K562 (cell line): Measurements from ENCODE around the gene PTH1R. TPM values are rescaled to one million over a fixed set of nuclear protein-coding genes. Genes with fewer than 3 reads are reported as not detected.

Source experiments
- ATAC-seq: fragments of 200-7000 bp; cut with Tn5 transposase; 3 replicates; pipeline ENCODE4 v1.9.1; 2020; ENCODE audit warnings: moderate library complexity
- BruUV-seq: library from RNA; stranded (reverse); fragments of 400-500 nt; replicated peaks from 2 replicates; lab custom pipeline; 2021; lab: Mats Ljungman, UMichigan
- CTCF ChIA-PET: fragments of 300-600 bp; formaldehyde crosslinking; extraction: SDS; loops from one replicate; lab custom pipeline; 2021; ENCODE audit warnings: low intra/inter-chr PET ratio; lab: Yijun Ruan, JAX
- POLR2A ChIA-PET: fragments of 300-600, 350-650 bp; sonication (Branson Sonifier 250); formaldehyde crosslinking; extraction: SDS; loops from one replicate; lab custom pipeline; 2021; ENCODE audit warnings: antibody characterized with exemption, inconsistent platforms; lab: Yijun Ruan, JAX
- DNase-seq, 4 experiments: peaks; one replicate each; pipeline versions ENCODE4 v3.0.0 to v3.0.0-alpha.2; 2011 to 2018; ENCODE audit warnings: low spot score in 3 of 4, mixed read lengths in 3 of 4; ENCODE audit errors: extremely low read depth in 1 of 4
- FAIRE-seq: peaks from 2 replicates; lab custom pipeline; 2011; peaks lifted over from hg19 to GRCh38; lab: Jason Lieb, UNC
- H2AFZ ChIP-seq: 2 replicates; pipeline ENCODE4 v1.6.0; 2011; ENCODE audit warnings: low read depth, low read length, control low read depth, inconsistent platforms
- H3K27ac ChIP-seq: fragments of 200-600 bp; 3 replicates; pipeline ENCODE4 v1.8.0; 2011; ENCODE audit warnings: low read depth, mild to moderate bottlenecking, control low read depth, inconsistent platforms, low read length, moderate library complexity, mixed read lengths; ENCODE audit errors: extremely low read depth
- H3K27me3 ChIP-seq, 2 experiments: fragments of 300-600 bp in 1 of 2; 2 replicates in 1 of 2; 3 replicates in 1 of 2; pipeline versions ENCODE4 v1.6.0 to v1.8.0; 2011; ENCODE audit warnings: inconsistent platforms in 2 of 2, low read length in 2 of 2, mild to moderate bottlenecking in 1 of 2, mixed read lengths in 1 of 2, moderate library complexity in 1 of 2; ENCODE audit not compliant: control insufficient read depth in 2 of 2, insufficient read depth in 2 of 2
- H3K36me3 ChIP-seq: fragments of 300-600 bp; 3 replicates; pipeline ENCODE4 v1.8.0; 2011; ENCODE audit warnings: mild to moderate bottlenecking, low read length, inconsistent platforms; ENCODE audit not compliant: control insufficient read depth, insufficient read depth
- H3K4me1 ChIP-seq, 2 experiments: fragments of 200-600 bp in 1 of 2; replicated peaks in 1 of 2; 2 replicates in 1 of 2; 3 replicates in 1 of 2; pipeline versions ENCODE4 v1.5.1 to v1.8.0; 2011; ENCODE audit warnings: inconsistent platforms in 2 of 2, low read length in 2 of 2, mild to moderate bottlenecking in 1 of 2, mixed read lengths in 1 of 2, moderate library complexity in 1 of 2; ENCODE audit not compliant: control insufficient read depth in 2 of 2, insufficient read depth in 2 of 2
- H3K4me2 ChIP-seq: 2 replicates; pipeline ENCODE4 v1.6.1; 2011; ENCODE audit warnings: low read length, control low read depth, inconsistent platforms, mixed read lengths; ENCODE audit not compliant: insufficient read depth
- H3K4me3 ChIP-seq: fragments of 200-600 bp; sonication (generic), shearing (Covaris generic); 2 replicates; pipeline ENCODE4 v1.5.1; 2016; ENCODE audit warnings: control low read depth, inconsistent platforms
- H3K79me2 ChIP-seq: fragments of 200-600 bp; 3 replicates; pipeline ENCODE4 v1.8.0; 2011; ENCODE audit warnings: low read length, inconsistent platforms; ENCODE audit not compliant: control insufficient read depth, insufficient read depth
- H3K9ac ChIP-seq, 2 experiments: 2 replicates each; pipeline versions ENCODE4 v1.6.0 to v1.6.1; 2011; ENCODE audit warnings: low read depth in 2 of 2, low read length in 2 of 2, control low read depth in 1 of 2, inconsistent platforms in 1 of 2, mild to moderate bottlenecking in 1 of 2, mixed read lengths in 1 of 2; ENCODE audit not compliant: insufficient read depth in 1 of 2
- H3K9me1 ChIP-seq: one replicate; pipeline ENCODE4 v1.6.0; 2011; ENCODE audit warnings: inconsistent platforms, mild to moderate bottlenecking, low read length, moderate library complexity; ENCODE audit not compliant: control insufficient read depth, insufficient read depth
- H3K9me3 ChIP-seq: replicated peaks from 2 replicates; pipeline ENCODE4 v1.5.1; 2011; ENCODE audit warnings: low read depth, low read length, inconsistent platforms; ENCODE audit not compliant: control insufficient read depth, insufficient read depth
- H4K20me1 ChIP-seq: replicated peaks from 2 replicates; pipeline ENCODE4 v1.6.1; 2011; ENCODE audit warnings: low read length, inconsistent platforms, mixed read lengths; ENCODE audit not compliant: control insufficient read depth, insufficient read depth
- CTCF ChIP-seq, 3 experiments: IDR thresholded peaks in 2 of 3; conservative IDR thresholded peaks in 1 of 3; 2 replicates each; pipeline ENCODE4 v1.5.1; 2011 to 2012; ENCODE audit warnings: low read length in 3 of 3, mild to moderate bottlenecking in 3 of 3, control low read depth in 2 of 3, improper control_type of control experiment in 1 of 3, inconsistent platforms in 1 of 3, low read depth in 1 of 3, mixed read lengths in 1 of 3, moderate library complexity in 1 of 3; ENCODE audit not compliant: insufficient read depth in 2 of 3
- E4F1 ChIP-seq: fragments of 250-450 bp; sonication (Bioruptor Pico); IDR thresholded peaks from 2 replicates; pipeline ENCODE4 v1.5.0; 2021; ENCODE audit warnings: mild to moderate bottlenecking, borderline replicate concordance
- RAD21 ChIP-seq, 2 experiments: fragments of 250-450 bp in 1 of 2; fragments of 450-650 bp in 1 of 2; sonication (Bioruptor Pico) in 1 of 2; formaldehyde crosslinking in 1 of 2; IDR thresholded peaks in 1 of 2; conservative IDR thresholded peaks in 1 of 2; 2 replicates each; pipeline versions ENCODE4 v1.4.0 to v1.8.0; 2020 to 2022; ENCODE audit warnings: mild to moderate bottlenecking in 2 of 2, moderate library complexity in 1 of 2
- SMC3 ChIP-seq: conservative IDR thresholded peaks from 2 replicates; pipeline ENCODE4 v1.6.1; 2011; ENCODE audit warnings: low read depth, low read length, improper control_type of control experiment; ENCODE audit not compliant: insufficient read depth
- USF1 ChIP-seq: sonication (generic); formaldehyde crosslinking; IDR thresholded peaks from 2 replicates; pipeline ENCODE4 v1.9.0; 2022; ENCODE audit warnings: mild to moderate bottlenecking, missing genetic modification reagents
- ZNF24 ChIP-seq: fragments of 450-650 bp; IDR thresholded peaks from 2 replicates; pipeline ENCODE4 v1.6.1; 2016
- ZNF41 ChIP-seq: fragments of 250-450 bp; sonication (Bioruptor Pico); conservative IDR thresholded peaks from 2 replicates; pipeline ENCODE4 v1.4.0; 2020; ENCODE audit warnings: mild to moderate bottlenecking
- WGBS: fragments of 100-300 bp; shearing (Covaris generic); methylation state at CpG from one replicate; pipeline ENCODE4 v1.1.6; 2016; ENCODE audit warnings: low coverage, mixed read lengths; ENCODE audit not compliant: insufficient coverage; ENCODE audit errors: missing lambda C conversion rate; 5-methylcytosine and 5-hydroxymethylcytosine counted together
- in situ Hi-C: fragments of 300-500 bp; cut with MboI; formaldehyde crosslinking; loops from 4 replicates; pipeline ENCODE4 v1.15.0; 2018; ENCODE audit warnings: inconsistent platforms, mixed read lengths
- intact Hi-C: fragments of 100-400 bp; cut with micrococcal nuclease; formaldehyde crosslinking; loops from 2 replicates; pipeline ENCODE4 v1.14.2; 2022
- polyA plus RNA-seq, 8 experiments: library from polyadenylated mRNA; depleted of rRNA in 4 of 8; stranded (reverse) in 5 of 8; unstranded in 3 of 8; fragments of >200 nt; fragmentation: Nextera tagmentation in 2 of 8; fragmentation: Illumina TruSeq in 1 of 8; extraction: Ambion mirVana in 2 of 8; extraction: Trizol in 1 of 8; gene quantifications; 2 replicates each; pipeline versions ENCODE4 v1.2.1 to v1.2.3, GENCODE V29; 2011 to 2014; ENCODE audit warnings: inconsistent platforms in 1 of 8, missing spikeins in 1 of 8
- total RNA-seq, 7 experiments: library from RNA; depleted of rRNA in 6 of 7; stranded (reverse); fragments of >200 nt in 6 of 7; fragmentation: Illumina TruSeq in 2 of 7; extraction: Trizol in 2 of 7; gene quantifications; 2 replicates each; pipeline versions ENCODE4 v1.2.1 to v1.2.3, GENCODE V29; 2011 to 2021; ENCODE audit warnings: low replicate concordance in 1 of 7
- TF ChIP-seq, protein P1 (sequence below): fragments of 450-650 bp; formaldehyde crosslinking; IDR thresholded peaks from 2 replicates; pipeline ENCODE4 v1.4.0; 2020; ENCODE audit warnings: mild to moderate bottlenecking, moderate library complexity
- TF ChIP-seq, protein P2 (sequence below): sonication (generic); formaldehyde crosslinking; IDR thresholded peaks from 2 replicates; pipeline ENCODE4 v1.9.0; 2022; ENCODE audit warnings: mild to moderate bottlenecking, missing genetic modification reagents

Gene PTH1R
- total and polyA plus RNA-seq, 9 of the 15 experiments (the other 6 are each of a cell fraction or from before 2014, with no cell fraction given), result not detected

DNA sequence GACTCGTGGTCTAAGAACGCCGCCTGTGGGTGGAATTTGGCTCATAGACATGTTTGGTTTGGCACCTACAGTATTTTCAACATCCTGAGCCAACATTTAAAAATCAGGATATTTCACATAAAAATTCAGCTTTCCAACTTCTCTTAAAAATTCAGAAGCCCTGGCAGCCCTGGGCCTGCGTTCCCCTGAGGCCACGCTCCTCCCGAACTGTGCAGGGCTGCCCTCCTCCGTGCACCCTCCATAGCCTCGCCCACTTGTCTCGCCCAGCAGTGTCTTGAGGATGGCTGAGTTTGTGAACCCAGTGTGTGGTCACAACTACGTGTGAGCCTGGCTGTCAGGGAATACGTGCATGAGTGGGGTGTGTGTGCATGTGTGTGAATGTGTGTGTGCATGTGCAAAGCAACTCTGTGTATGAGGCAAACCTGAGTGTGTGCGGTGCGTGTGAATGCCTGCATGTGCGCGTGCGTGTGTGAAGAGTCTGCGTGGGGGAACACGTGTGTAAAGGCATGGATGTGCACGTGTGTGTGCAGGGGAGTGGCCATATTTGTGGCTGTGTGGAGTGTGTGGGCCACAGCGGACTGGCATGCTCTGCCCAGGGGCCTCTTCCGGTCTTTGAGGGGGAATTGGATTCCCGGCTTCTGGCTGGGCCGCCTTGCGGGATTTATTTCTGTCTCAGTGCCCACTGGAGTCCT is 30.9 kb downstream of the PTH1R start:
- intact Hi-C loops, result loop anchor here (2.0 kb wide), 1 partner anchor 454 kb away; no protein-coding TSS in a partner anchor
- CTCF ChIA-PET, result interaction anchor here (0.8 to 1.5 kb wide), 3 partner anchors 39 to 203 kb away, joined by 3 to 16 read pairs (median 3); no protein-coding TSS in a partner anchor
- H3K4me2 ChIP-seq, result no peak overlapping the region
- BruUV-seq, result no TSS peak
- no peaks in the 10 kb centered on the region; the same call in none of the 2 replicates for H4K20me1 ChIP-seq
- no peak for FAIRE-seq
- peaks cover 4% of the 10 kb centered on the region for H3K9me1 ChIP-seq
- H3K27me3 ChIP-seq, result peaks cover 0 to 14% of the 10 kb centered on the region in 2 experiments; a peak in 2 of 5 replicates
- no peak for ATAC-seq
- H3K36me3 ChIP-seq, result no peaks in the 10 kb centered on the region
- 34% methylated on average over 24 of the region's 24 CpGs for WGBS
- no peak for DNase-seq
- POLR2A ChIA-PET, result interaction anchor here (0.6 to 1.4 kb wide), 3 partner anchors 15 to 102 kb away, joined by 3 to 4 read pairs (median 3); no protein-coding TSS in a partner anchor
- peak overlapping the region in 1 of 2 experiments; percentile 54; a peak in 1 of 4 replicates for H3K9ac ChIP-seq
- H3K9me3 ChIP-seq, result no peaks in the 10 kb centered on the region
- no peak overlapping the region for H2AFZ ChIP-seq
- H3K27ac ChIP-seq, result no peak overlapping the region
- peaks cover 0 to 32% of the 10 kb centered on the region in 2 experiments; a peak in 4 of 5 replicates for H3K4me1 ChIP-seq
- H3K4me3 ChIP-seq, result no peak overlapping the region
- no peaks in the 10 kb centered on the region for H3K79me2 ChIP-seq
- in situ Hi-C loops, result no loop called here
- TF ChIP-seq, protein P1, sequence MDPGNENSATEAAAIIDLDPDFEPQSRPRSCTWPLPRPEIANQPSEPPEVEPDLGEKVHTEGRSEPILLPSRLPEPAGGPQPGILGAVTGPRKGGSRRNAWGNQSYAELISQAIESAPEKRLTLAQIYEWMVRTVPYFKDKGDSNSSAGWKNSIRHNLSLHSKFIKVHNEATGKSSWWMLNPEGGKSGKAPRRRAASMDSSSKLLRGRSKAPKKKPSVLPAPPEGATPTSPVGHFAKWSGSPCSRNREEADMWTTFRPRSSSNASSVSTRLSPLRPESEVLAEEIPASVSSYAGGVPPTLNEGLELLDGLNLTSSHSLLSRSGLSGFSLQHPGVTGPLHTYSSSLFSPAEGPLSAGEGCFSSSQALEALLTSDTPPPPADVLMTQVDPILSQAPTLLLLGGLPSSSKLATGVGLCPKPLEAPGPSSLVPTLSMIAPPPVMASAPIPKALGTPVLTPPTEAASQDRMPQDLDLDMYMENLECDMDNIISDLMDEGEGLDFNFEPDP (CRISPR knock-in tag), result no peak
- TF ChIP-seq SMC3 (0 out of 2 replicates have a peak, but pooled peaks have one; percentile 19), ZNF24 (no peak), USF1 (CRISPR knock-in tag) (peak; percentile 39; the same call in 1 of the 2 replicates), ZNF41 (CRISPR knock-in tag) (no peak), RAD21 (CRISPR knock-in tag; conservative IDR thresholded peaks at IDR 0.05 in 1 of 2, IDR thresholded peaks at IDR 0.05 in 1 of 2) (peak in 1 of 2 experiments; percentile 55; a peak in 2 of 4 replicates), E4F1 (no peak), CTCF (IDR thresholded peaks at IDR 0.05 in 2 of 3, conservative IDR thresholded peaks at IDR 0.05 in 1 of 3; ENCODE audit: insufficient read depth in 2 of 3, low read depth in 1 of 3, low read length in 3 of 3) (peak; percentile 38 to 45 (median 40); a peak in 4 of 6 replicates)
- TF ChIP-seq, protein P2, sequence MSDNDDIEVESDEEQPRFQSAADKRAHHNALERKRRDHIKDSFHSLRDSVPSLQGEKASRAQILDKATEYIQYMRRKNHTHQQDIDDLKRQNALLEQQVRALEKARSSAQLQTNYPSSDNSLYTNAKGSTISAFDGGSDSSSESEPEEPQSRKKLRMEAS (CRISPR knock-in tag), result 0 out of 2 replicates have a peak, but pooled peaks have one; percentile 39
